Esophagus squamous epithelium (tissue), 5 donors: ENCODE data around the gene ATM. TPM values are rescaled to one million over a fixed set of nuclear protein-coding genes. Genes with fewer than 3 reads are reported as not detected.

Source experiments
- DNase-seq: peaks from one replicate; lab custom pipeline; 2025; lab: John Stamatoyannopoulos, UW
- H3K27ac ChIP-seq, 4 donors: fragments of 200-600 bp; sonication (generic); one replicate each; pipeline ENCODE4 v1.5.1; 2016 to 2019; ENCODE audit warnings: mild to moderate bottlenecking in 1 of 4
- H3K27me3 ChIP-seq, 4 donors: fragments of 200-600 bp; sonication (generic); 1 replicate in 3 of 4; 2 replicates in 1 of 4; pipeline versions ENCODE4 v1.5.1 to v1.6.0; 2017 to 2021; ENCODE audit warnings: antibody characterized with exemption in 1 of 4
- H3K36me3 ChIP-seq, 3 donors: fragments of 200-600 bp; sonication (generic); one replicate each; pipeline ENCODE4 v1.5.1; 2016 to 2019
- H3K4me1 ChIP-seq, 3 donors: fragments of 200-600 bp; sonication (generic); one replicate each; pipeline ENCODE4 v1.5.1; 2017 to 2019
- H3K4me3 ChIP-seq, 4 donors: fragments of 200-600 bp; sonication (generic); 1 replicate in 3 of 4; 2 replicates in 1 of 4; pipeline ENCODE4 v1.5.1; 2016 to 2019; ENCODE audit warnings: mild to moderate bottlenecking in 2 of 4, moderate library complexity in 1 of 4
- H3K9me3 ChIP-seq, 3 donors: fragments of 200-600 bp; sonication (generic); one replicate each; pipeline ENCODE4 v1.5.1; 2016 to 2019
- POLR2A ChIP-seq, 4 donors: fragments of 450-650 bp; IDR thresholded peaks; one replicate each; pipeline ENCODE4 v1.6.1; 2017; ENCODE audit warnings: antibody characterized with exemption in 4 of 4, mild to moderate bottlenecking in 4 of 4, moderate library complexity in 3 of 4
- WGBS, 2 donors: methylation state at CpG; one replicate each; pipeline ENCODE4 v1.1.5; 2018; 5-methylcytosine and 5-hydroxymethylcytosine counted together
- intact Hi-C: fragments of 100-400 bp; cut with DNase I; formaldehyde crosslinking; loops from one replicate; pipeline ENCODE4 v1.15.0; 2022
- total RNA-seq, 4 donors: library from RNA; depleted of rRNA; stranded (reverse); fragments of >200 nt; gene quantifications; one replicate each; pipeline ENCODE4 v1.1.0, GENCODE V29; 2016
- TF ChIP-seq, protein P1 (sequence below), 6 experiments: fragments of 450-650 bp in 4 of 6; fragments of 200-600 bp in 2 of 6; sonication (generic) in 2 of 6; IDR thresholded peaks; one replicate each; pipeline ENCODE4 v1.5.1; 2016 to 2019; ENCODE audit warnings: antibody characterized with exemption in 6 of 6, mild to moderate bottlenecking in 4 of 6, moderate library complexity in 4 of 6
- donor health status: DM: yes; HTN: yes; CAD: no.

The ATM gene
- total RNA-seq, 4 donors from 2014 or later: 13.9 to 52.6 (median 21.7) TPM

GRCh38 chr11:108343714-108344113 is 120.8 kb downstream of the ATM start:
- Histone ChIP-seq H3K4me1 (peaks cover 0 to 20% (median 0%) of the 10 kb centered on the region in 3 donors), H3K27me3 (no peaks in the 10 kb centered on the region), H3K27ac (no peak overlapping the region), H3K36me3 (peaks cover 0 to 27% (median 0%) of the 10 kb centered on the region in 3 donors), H3K9me3 (no peaks in the 10 kb centered on the region), H3K4me3 (no peak overlapping the region)
- TF ChIP-seq POLR2A (IDR thresholded peaks at IDR 0.05): no peak
- TF ChIP-seq, protein P1, sequence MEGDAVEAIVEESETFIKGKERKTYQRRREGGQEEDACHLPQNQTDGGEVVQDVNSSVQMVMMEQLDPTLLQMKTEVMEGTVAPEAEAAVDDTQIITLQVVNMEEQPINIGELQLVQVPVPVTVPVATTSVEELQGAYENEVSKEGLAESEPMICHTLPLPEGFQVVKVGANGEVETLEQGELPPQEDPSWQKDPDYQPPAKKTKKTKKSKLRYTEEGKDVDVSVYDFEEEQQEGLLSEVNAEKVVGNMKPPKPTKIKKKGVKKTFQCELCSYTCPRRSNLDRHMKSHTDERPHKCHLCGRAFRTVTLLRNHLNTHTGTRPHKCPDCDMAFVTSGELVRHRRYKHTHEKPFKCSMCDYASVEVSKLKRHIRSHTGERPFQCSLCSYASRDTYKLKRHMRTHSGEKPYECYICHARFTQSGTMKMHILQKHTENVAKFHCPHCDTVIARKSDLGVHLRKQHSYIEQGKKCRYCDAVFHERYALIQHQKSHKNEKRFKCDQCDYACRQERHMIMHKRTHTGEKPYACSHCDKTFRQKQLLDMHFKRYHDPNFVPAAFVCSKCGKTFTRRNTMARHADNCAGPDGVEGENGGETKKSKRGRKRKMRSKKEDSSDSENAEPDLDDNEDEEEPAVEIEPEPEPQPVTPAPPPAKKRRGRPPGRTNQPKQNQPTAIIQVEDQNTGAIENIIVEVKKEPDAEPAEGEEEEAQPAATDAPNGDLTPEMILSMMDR (IDR thresholded peaks at IDR 0.05): no peak
- intact Hi-C loops: no loop called here
- WGBS, 2 donors: 70 to 100% methylated on average over 2 of the region's 2 CpGs
- DNase-seq: no peak

DNA sequence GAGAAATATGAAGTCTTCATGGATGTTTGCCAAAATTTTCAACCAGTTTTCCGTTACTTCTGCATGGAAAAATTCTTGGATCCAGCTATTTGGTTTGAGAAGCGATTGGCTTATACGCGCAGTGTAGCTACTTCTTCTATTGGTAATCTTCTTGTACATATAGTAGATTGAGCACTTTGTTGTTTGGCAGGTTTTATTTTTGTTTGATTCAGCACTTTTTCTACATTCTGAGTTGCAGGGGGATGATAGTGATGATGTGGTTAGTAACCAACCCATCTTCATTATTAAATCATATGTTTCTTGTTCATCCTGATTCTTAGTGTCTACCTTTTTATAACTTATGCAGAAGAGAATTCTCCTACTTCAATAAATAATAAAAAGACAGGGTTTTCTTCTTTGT is 122.9 kb downstream of the ATM start:
- peaks cover 0 to 18% (median 0%) of the 10 kb centered on the region in 3 donors for H3K4me1 ChIP-seq
- H3K27ac ChIP-seq: no peak overlapping the region
- TF ChIP-seq, protein P1 (IDR thresholded peaks at IDR 0.05): no peak
- TF ChIP-seq POLR2A (IDR thresholded peaks at IDR 0.05): no peak
- intact Hi-C loops: no loop called here
- H3K4me3 ChIP-seq: no peak overlapping the region
- H3K27me3 ChIP-seq: no peaks in the 10 kb centered on the region
- WGBS, 2 donors: 94 to 97% methylated on average over 4 of the region's 4 CpGs
- DNase-seq: no peak
- H3K36me3 ChIP-seq: peaks cover 0 to 48% (median 0%) of the 10 kb centered on the region in 3 donors
- no peaks in the 10 kb centered on the region for H3K9me3 ChIP-seq

DNA sequence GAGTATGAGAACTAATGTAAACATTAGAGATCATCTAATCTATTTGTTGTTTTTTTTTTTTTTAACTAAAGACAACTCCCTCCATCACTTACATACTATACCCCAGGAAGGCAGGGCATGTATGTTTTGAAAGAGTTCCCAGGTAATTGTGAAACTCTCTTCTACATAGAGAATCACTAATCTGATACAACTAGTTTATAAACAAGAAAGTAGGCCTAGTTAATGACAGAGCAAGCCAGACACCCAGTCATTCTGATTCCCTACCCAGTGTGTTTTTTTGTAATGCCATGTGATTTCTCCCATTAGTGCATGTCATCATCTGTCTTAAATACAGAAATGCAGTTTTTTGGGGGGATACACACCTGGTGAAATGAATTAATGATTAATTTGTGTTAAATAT is 123.6 kb downstream of the ATM start:
- Histone ChIP-seq H3K4me3 (no peak overlapping the region), H3K9me3 (no peaks in the 10 kb centered on the region), H3K4me1 (peaks cover 0 to 11% (median 0%) of the 10 kb centered on the region in 3 donors), H3K27ac (no peak overlapping the region), H3K36me3 (peaks cover 0 to 53% (median 0%) of the 10 kb centered on the region in 3 donors), H3K27me3 (no peaks in the 10 kb centered on the region)
- DNase-seq: no peak
- no peak for TF ChIP-seq POLR2A (IDR thresholded peaks at IDR 0.05)
- TF ChIP-seq, protein P1 (IDR thresholded peaks at IDR 0.05): no peak
- intact Hi-C loops: no loop called here

DNA sequence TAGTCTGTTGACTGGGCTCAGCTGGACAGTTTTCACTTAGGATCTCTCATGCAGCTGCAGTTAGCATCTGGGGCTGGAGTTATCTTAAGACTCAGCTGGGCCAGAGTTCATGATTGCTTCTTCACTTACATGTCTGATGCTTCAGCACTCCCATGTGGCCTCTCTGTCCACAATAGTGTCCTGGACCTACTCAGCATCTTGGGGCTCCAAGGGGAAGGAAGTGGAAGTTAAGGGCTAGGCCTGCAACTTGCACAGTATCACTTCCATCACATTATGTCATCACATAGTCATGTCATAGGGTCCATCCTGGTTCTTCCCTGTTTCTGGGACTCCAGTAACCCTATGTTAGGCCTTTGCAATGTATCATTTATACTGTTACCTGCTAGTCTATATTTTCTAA is 128.6 kb downstream of the ATM start:
- H3K4me3 ChIP-seq: no peak overlapping the region
- no peaks in the 10 kb centered on the region for H3K4me1 ChIP-seq
- intact Hi-C loops: no loop called here
- H3K27ac ChIP-seq: no peak overlapping the region
- TF ChIP-seq, protein P1 (IDR thresholded peaks at IDR 0.05): no peak
- TF ChIP-seq POLR2A (IDR thresholded peaks at IDR 0.05): no peak
- H3K36me3 ChIP-seq: peaks cover 5 to 95% (median 10%) of the 10 kb centered on the region in 3 donors
- no peaks in the 10 kb centered on the region for H3K9me3 ChIP-seq
- no peak for DNase-seq
- no peaks in the 10 kb centered on the region for H3K27me3 ChIP-seq

- no peak for DNase-seq
- WGBS, 2 donors: 77 to 90% methylated on average over 2 of the region's 2 CpGs
- Histone ChIP-seq H3K27me3 (no peaks in the 10 kb centered on the region), H3K4me3 (no peak overlapping the region), H3K4me1 (peaks cover 0 to 7% (median 0%) of the 10 kb centered on the region in 3 donors), H3K27ac (no peak overlapping the region), H3K36me3 (peaks cover 0 to 27% (median 0%) of the 10 kb centered on the region in 3 donors), H3K9me3 (no peaks in the 10 kb centered on the region)
- TF ChIP-seq POLR2A (IDR thresholded peaks at IDR 0.05): no peak
- TF ChIP-seq, protein P1 (IDR thresholded peaks at IDR 0.05): no peak
- intact Hi-C loops: no loop called here
These were observed 141.3 kb downstream of the ATM start for GRCh38 chr11:108364159-108364558.
